Globus pallidus (tissue), 1 donor: Measurements from ENCODE around the gene PRKG1.
A peak's percentile ranks its signal among the peaks of the same experiment; 100 is the strongest.
"Not testable (repeated sequence)": the region's sequence is repeated elsewhere in the genome, so short reads cannot be mapped to it uniquely, and the experiment has no call there.

Source experiments
- DNase-seq: peaks from one replicate; pipeline ENCODE4 v3.0.0-alpha.2; 2015; ENCODE audit warnings: low spot score

PRKG1 gene

GRCh38 chr10:51117053-51117660, 42.9 kb downstream of the PRKG1 start:
- no peak for DNase-seq

- no peak for DNase-seq
Observed at GRCh38 chr10:51117794-51118193, 43.5 kb downstream of the PRKG1 start.

- DNase-seq: no peak
Observed at GRCh38 chr10:51119441-51119840, 45.2 kb downstream of the PRKG1 start.

- DNase-seq: no peak
Observed at GRCh38 chr10:51121861-51122260, 47.6 kb downstream of the PRKG1 start.

- DNase-seq: no peak
Observed at GRCh38 chr10:51124852-51125251, 50.6 kb downstream of the PRKG1 start.

GRCh38 chr10:51125518-51125917, 51.2 kb downstream of the PRKG1 start:
- no peak for DNase-seq

- DNase-seq: no peak
Observed at GRCh38 chr10:51129946-51130544, 55.8 kb downstream of the PRKG1 start.

GRCh38 chr10:51137756-51138529, 63.7 kb downstream of the PRKG1 start:
- DNase-seq: no peak

GRCh38 chr10:51139176-51139575, 64.9 kb downstream of the PRKG1 start:
- DNase-seq: no peak

GRCh38 chr10:51141010-51141409, 66.7 kb downstream of the PRKG1 start:
- DNase-seq: no peak

GRCh38 chr10:51144161-51144781, 70.0 kb downstream of the PRKG1 start:
- DNase-seq: no peak

- DNase-seq: no peak
Observed at GRCh38 chr10:51145375-51145774, 71.1 kb downstream of the PRKG1 start.

- DNase-seq: no peak
Observed at GRCh38 chr10:51147644-51148399, 73.5 kb downstream of the PRKG1 start.

GRCh38 chr10:51156926-51157325, 82.6 kb downstream of the PRKG1 start:
- no peak for DNase-seq

- no peak for DNase-seq
Observed at GRCh38 chr10:51158832-51159231, 84.5 kb downstream of the PRKG1 start.

- no peak for DNase-seq
Observed at GRCh38 chr10:51159841-51160240, 85.6 kb downstream of the PRKG1 start.

GRCh38 chr10:51162002-51162401, 87.7 kb downstream of the PRKG1 start:
- peak; percentile 9 for DNase-seq

- DNase-seq: not testable (repeated sequence)
Observed at GRCh38 chr10:51163380-51164049, 89.2 kb downstream of the PRKG1 start.

- DNase-seq: no peak
Observed at GRCh38 chr10:51168086-51168815, 94.0 kb downstream of the PRKG1 start.

- DNase-seq: no peak
Observed at GRCh38 chr10:51169111-51169510, 94.8 kb downstream of the PRKG1 start.
